B cell (primary cell): Measurements from ENCODE around the gene SEPTIN14. TPM values are rescaled to one million over a fixed set of nuclear protein-coding genes. Genes with fewer than 3 reads are reported as not detected.

Experiments used
- ATAC-seq: fragments of 200-7000 bp; cut with Tn5 transposase; one replicate; pipeline ENCODE4 v1.10.0; 2021; ENCODE audit warnings: low read depth, mild to moderate bottlenecking, moderate number of reproducible peaks, moderate library complexity
- CTCF ChIA-PET: fragments of 350-600 bp; sonication (Branson Sonifier 250); formaldehyde crosslinking; loops from one replicate; lab custom pipeline; 2021; ENCODE audit warnings: antibody characterized with exemption, inconsistent platforms; lab: Charles Lee
- POLR2A ChIA-PET: fragments of 350-600 bp; sonication (Branson Sonifier 250); formaldehyde crosslinking; loops from one replicate; lab custom pipeline; 2021; ENCODE audit warnings: antibody characterized with exemption; lab: Charles Lee
- DNase-seq: peaks from one replicate; pipeline ENCODE4 v3.0.0; 2013
- H2AFZ ChIP-seq: 2 replicates; pipeline ENCODE4 v1.6.1; 2012; ENCODE audit warnings: mild to moderate bottlenecking, low read depth, low read length; ENCODE audit not compliant: insufficient read depth, poor library complexity, severe bottlenecking
- H3K27ac ChIP-seq, 2 donors: 1 replicate in 1 of 2; 2 replicates in 1 of 2; pipeline ENCODE4 v1.5.1; 2012 to 2013; ENCODE audit warnings: low read length in 2 of 2, mild to moderate bottlenecking in 2 of 2, moderate library complexity in 1 of 2
- H3K27me3 ChIP-seq, 4 experiments: fragments of 200-600 bp in 1 of 4; sonication (generic) in 1 of 4; replicated peaks in 1 of 4; 1 replicate in 2 of 4; 2 replicates in 2 of 4; pipeline versions ENCODE4 v1.6.1 to v1.7.0; 2013 to 2016; ENCODE audit warnings: low read length in 3 of 4, mild to moderate bottlenecking in 2 of 4, mixed read lengths in 1 of 4, moderate library complexity in 1 of 4; ENCODE audit not compliant: insufficient read depth in 4 of 4, control insufficient read depth in 3 of 4; ENCODE audit errors: control extremely low read depth in 1 of 4
- H3K36me3 ChIP-seq, 2 experiments: replicated peaks in 1 of 2; 1 replicate in 1 of 2; 2 replicates in 1 of 2; pipeline versions ENCODE4 v1.6.1 to v1.7.1; 2013; ENCODE audit warnings: low read length in 1 of 2; ENCODE audit not compliant: insufficient read depth in 2 of 2, control insufficient read depth in 1 of 2; ENCODE audit errors: control extremely low read depth in 1 of 2, extremely low read depth in 1 of 2
- H3K4me1 ChIP-seq, 2 donors: fragments of 200-600 bp in 1 of 2; sonication (generic) in 1 of 2; 1 replicate in 1 of 2; 2 replicates in 1 of 2; pipeline versions ENCODE4 v1.5.1 to v1.6.1; 2013 to 2017; ENCODE audit warnings: low read length in 2 of 2; ENCODE audit not compliant: control insufficient read depth in 2 of 2, insufficient read depth in 2 of 2
- H3K4me2 ChIP-seq: replicated peaks from 2 replicates; pipeline ENCODE3; 2012; ENCODE audit warnings: mild to moderate bottlenecking, low read depth, low read length; ENCODE audit not compliant: poor library complexity, severe bottlenecking
- H3K4me3 ChIP-seq, 5 experiments: fragments of 200-600 bp in 1 of 5; sonication (generic) in 1 of 5; 1 replicate in 3 of 5; 2 replicates in 2 of 5; pipeline versions ENCODE4 v1.5.1 to v1.7.0; 2011 to 2016; ENCODE audit warnings: low read length in 4 of 5, mild to moderate bottlenecking in 4 of 5, low read depth in 2 of 5, control low read depth in 1 of 5, moderate library complexity in 1 of 5; ENCODE audit not compliant: insufficient read depth in 1 of 5; ENCODE audit errors: control extremely low read depth in 1 of 5, extremely low read depth in 1 of 5
- H3K79me2 ChIP-seq: fragments of 200-600 bp; sonication (generic); one replicate; pipeline ENCODE4 v1.6.0; 2016; ENCODE audit warnings: low read length; ENCODE audit not compliant: control insufficient read depth, insufficient read depth
- H3K9ac ChIP-seq: fragments of 200-600 bp; sonication (generic); 2 replicates; pipeline ENCODE4 v1.6.1; 2017; ENCODE audit warnings: mild to moderate bottlenecking, low read length, moderate library complexity
- H3K9me3 ChIP-seq, 3 donors: one replicate each; pipeline versions ENCODE4 v1.6.1 to v1.7.1; 2013; ENCODE audit warnings: low read length in 2 of 3; ENCODE audit not compliant: control insufficient read depth in 2 of 3, insufficient read depth in 1 of 3; ENCODE audit errors: control extremely low read depth in 1 of 3
- H4K20me1 ChIP-seq: 2 replicates; pipeline ENCODE4 v1.6.0; 2012; ENCODE audit warnings: mild to moderate bottlenecking, low read length; ENCODE audit not compliant: insufficient read depth, control insufficient read depth, poor library complexity, severe bottlenecking
- H3K27ac Mint-ChIP-seq: one replicate; pipeline ENCODE4 v1.8.0; 2021; ENCODE audit warnings: mixed read lengths
- H3K27me3 Mint-ChIP-seq: one replicate; pipeline ENCODE4 v1.8.0; 2021; ENCODE audit warnings: mixed read lengths
- H3K4me1 Mint-ChIP-seq: one replicate; pipeline ENCODE4 v1.8.0; 2021; ENCODE audit warnings: mixed read lengths
- H3K4me3 Mint-ChIP-seq: one replicate; pipeline ENCODE4 v1.8.0; 2021; ENCODE audit warnings: mixed read lengths
- H3K9me3 Mint-ChIP-seq: one replicate; pipeline ENCODE4 v1.8.0; 2022; ENCODE audit warnings: mixed read lengths; ENCODE audit not compliant: insufficient read depth
- CTCF ChIP-seq: fragments of 200-600 bp; IDR thresholded peaks from one replicate; pipeline ENCODE4 v1.8.0; 2022; ENCODE audit warnings: antibody characterized with exemption, mild to moderate bottlenecking
- EZH2 ChIP-seq: IDR thresholded peaks from 2 replicates; pipeline ENCODE4 v1.6.1; 2012; ENCODE audit warnings: borderline replicate concordance, low read depth, mild to moderate bottlenecking, moderate library complexity, low read length; ENCODE audit not compliant: insufficient read depth, poor library complexity, severe bottlenecking
- WGBS: methylation state at CpG from one replicate; pipeline ENCODE4 v1.1.5; 2013; ENCODE audit warnings: missing lambda C conversion rate; ENCODE audit not compliant: insufficient coverage; 5-methylcytosine and 5-hydroxymethylcytosine counted together
- intact Hi-C: fragments of 100-400 bp; cut with micrococcal nuclease; formaldehyde crosslinking; loops from one replicate; pipeline ENCODE4 v1.10.0; 2022
- polyA plus RNA-seq: library from polyadenylated mRNA; depleted of rRNA; stranded (reverse); fragments of >200 nt; gene quantifications from 2 replicates; pipeline ENCODE4 v1.2.3, GENCODE V29; 2012
- total RNA-seq, 2 donors: library from RNA; stranded (reverse); fragments of 120-200 nt in 1 of 2; gene quantifications; 1 replicate in 1 of 2; 2 replicates in 1 of 2; pipeline versions ENCODE4 v1.2.3 to v1.2.4, GENCODE V29; 2013 to 2022

SEPTIN14 gene
- total and polyA plus RNA-seq, 2 donors (not counting 1 experiment from before 2014, with no cell fraction given) = not detected

GRCh38 chr7:55887821-55888247 lies 25.3 kb upstream of the SEPTIN14 start:
- CTCF ChIA-PET = no interaction called here
- no peaks in the 10 kb centered on the region for H3K9me3 Mint-ChIP-seq
- DNase-seq = peak; percentile 34
- Histone ChIP-seq H3K9ac (peak overlapping the region; percentile 61), H3K4me3 (peak overlapping the region; percentile 36 to 70 (median 59)), H3K27ac (no peak overlapping the region), H3K4me1 (peaks cover 0 to 11% of the 10 kb centered on the region in 2 donors), H3K27me3 (no peaks in the 10 kb centered on the region), H3K79me2 (no peaks in the 10 kb centered on the region), H3K9me3 (no peaks in the 10 kb centered on the region), H2AFZ (peak overlapping the region; percentile 74), H3K4me2 (peak overlapping the region; percentile 70), H3K36me3 (no peaks in the 10 kb centered on the region), H4K20me1 (no peaks in the 10 kb centered on the region)
- peak overlapping the region; percentile 90 for H3K4me3 Mint-ChIP-seq
- intact Hi-C loops = loop anchor here (1.0 to 5.0 kb wide), 5 partner anchors 63 to 523 kb away; partner anchors contain the start of genes CCT6A, CHCHD2, LANCL2 and MRPS17
- peaks cover 8% of the 10 kb centered on the region for H3K4me1 Mint-ChIP-seq
- TF ChIP-seq CTCF = no peak
- TF ChIP-seq EZH2 = no peak
- POLR2A ChIA-PET = no interaction called here
- H3K27ac Mint-ChIP-seq = peak overlapping the region; percentile 86
- no peak for ATAC-seq
- H3K27me3 Mint-ChIP-seq = peaks cover 4% of the 10 kb centered on the region
- no CpG with 5 or more reads among the region's 38 CpGs for WGBS

GRCh38 chr7:55884321-55884720 lies 21.8 kb upstream of the SEPTIN14 start:
- Mint-ChIP-seq H3K27ac (no peak overlapping the region), H3K4me3 (no peak overlapping the region), H3K4me1 (peaks cover 8% of the 10 kb centered on the region), H3K9me3 (no peaks in the 10 kb centered on the region), H3K27me3 (peaks cover 4% of the 10 kb centered on the region)
- WGBS = 100% methylated on average over 1 of the region's 3 CpGs
- no peaks in the 10 kb centered on the region for H3K36me3 ChIP-seq
- H3K79me2 ChIP-seq = no peaks in the 10 kb centered on the region
- CTCF ChIA-PET = no interaction called here
- no peak overlapping the region for H3K4me3 ChIP-seq
- intact Hi-C loops = no loop called here
- H3K4me1 ChIP-seq = peaks cover 0 to 11% of the 10 kb centered on the region in 2 donors
- H2AFZ ChIP-seq = no peak overlapping the region
- DNase-seq (no peak), ATAC-seq (no peak)
- POLR2A ChIA-PET = no interaction called here
- no peaks in the 10 kb centered on the region for H4K20me1 ChIP-seq
- H3K4me2 ChIP-seq = no peak overlapping the region
- H3K27ac ChIP-seq = no peak overlapping the region
- H3K9ac ChIP-seq = no peak overlapping the region
- H3K9me3 ChIP-seq = no peaks in the 10 kb centered on the region
- TF ChIP-seq CTCF = no peak
- TF ChIP-seq EZH2 = no peak
- H3K27me3 ChIP-seq = no peaks in the 10 kb centered on the region
